ENCODE measurements around the gene KCNH2. TPM values are rescaled to one million over a fixed set of nuclear protein-coding genes. Genes with fewer than 3 reads are reported as not detected.
A peak's percentile ranks its signal among the peaks of the same experiment; 100 is the strongest.

Gene KCNH2
- total and polyA plus RNA-seq, 2 of the 13 experiments (the other 11 are each of a cell fraction or from before 2014, with no cell fraction given) = 0.09 to 0.11 TPM

DNA sequence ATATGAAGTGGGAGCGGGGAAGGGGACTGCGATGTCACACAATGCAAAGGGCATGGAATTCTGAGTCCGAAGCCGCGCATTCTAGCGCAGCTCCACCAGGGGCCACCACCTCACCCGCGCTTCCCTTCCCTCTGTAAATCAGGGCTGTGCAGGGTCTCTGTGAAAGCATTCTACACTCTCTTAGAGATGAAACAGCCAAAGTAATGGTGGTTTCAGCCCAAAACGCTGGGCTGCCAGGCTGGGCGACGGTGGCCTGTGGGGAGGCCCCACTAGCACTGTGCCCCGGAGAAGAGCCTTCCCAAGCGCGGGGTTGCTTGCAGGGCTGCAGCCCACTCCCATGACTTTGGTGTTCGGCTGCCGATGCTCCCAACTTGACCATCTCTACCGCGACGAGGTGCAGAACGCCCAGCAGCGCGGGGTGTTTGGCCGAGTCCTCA, 34.8 kb upstream of the KCNH2 start (continued):
- TF ChIP-seq, protein P1, sequence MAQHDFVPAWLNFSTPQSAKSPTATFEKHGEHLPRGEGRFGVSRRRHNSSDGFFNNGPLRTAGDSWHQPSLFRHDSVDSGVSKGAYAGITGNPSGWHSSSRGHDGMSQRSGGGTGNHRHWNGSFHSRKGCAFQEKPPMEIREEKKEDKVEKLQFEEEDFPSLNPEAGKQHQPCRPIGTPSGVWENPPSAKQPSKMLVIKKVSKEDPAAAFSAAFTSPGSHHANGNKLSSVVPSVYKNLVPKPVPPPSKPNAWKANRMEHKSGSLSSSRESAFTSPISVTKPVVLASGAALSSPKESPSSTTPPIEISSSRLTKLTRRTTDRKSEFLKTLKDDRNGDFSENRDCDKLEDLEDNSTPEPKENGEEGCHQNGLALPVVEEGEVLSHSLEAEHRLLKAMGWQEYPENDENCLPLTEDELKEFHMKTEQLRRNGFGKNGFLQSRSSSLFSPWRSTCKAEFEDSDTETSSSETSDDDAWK (CRISPR knock-in tag; IDR thresholded peaks at IDR 0.05) = no peak
- TF ChIP-seq SMC3 (IDR thresholded peaks at IDR 0.05; ENCODE audit: low read length) = peak; percentile 28; the same call in 1 of the 2 replicates
- no peak for TF ChIP-seq ZC3H13 (CRISPR knock-in tag; IDR thresholded peaks at IDR 0.05)
- peak; percentile 25 for TF ChIP-seq HNRNPLL (IDR thresholded peaks at IDR 0.05; ENCODE audit: low read depth, low read length, poor library complexity, severe bottlenecking)
- TF ChIP-seq KAT2B (IDR thresholded peaks at IDR 0.05; ENCODE audit: borderline replicate concordance, low read depth, low read length) = no peak
- no peak for TF ChIP-seq SALL2 (CRISPR knock-in tag; IDR thresholded peaks at IDR 0.05)
- peak; percentile 44; the same call in 1 of the 2 replicates for TF ChIP-seq ZBTB33 (CRISPR knock-in tag; IDR thresholded peaks at IDR 0.05)
- no peak for TF ChIP-seq ARHGAP35 (CRISPR knock-in tag; IDR thresholded peaks at IDR 0.05; ENCODE audit: borderline replicate concordance)
- no peak for TF ChIP-seq TBX2 (CRISPR knock-in tag; IDR thresholded peaks at IDR 0.05; ENCODE audit: borderline replicate concordance)
- no peak for TF ChIP-seq ZSCAN12 (CRISPR knock-in tag; IDR thresholded peaks at IDR 0.05)
- no peak for TF ChIP-seq ZNF710 (CRISPR knock-in tag; IDR thresholded peaks at IDR 0.05; ENCODE audit: borderline replicate concordance)
- no peak for TF ChIP-seq ZNF747 (CRISPR knock-in tag; IDR thresholded peaks at IDR 0.05; ENCODE audit: borderline replicate concordance)
- TF ChIP-seq SNAPC5 (CRISPR knock-in tag; IDR thresholded peaks at IDR 0.05; ENCODE audit: borderline replicate concordance) = no peak
- no peak for TF ChIP-seq ZNF614 (CRISPR knock-in tag; IDR thresholded peaks at IDR 0.05; ENCODE audit: borderline replicate concordance)
- peak; percentile 3 for TF ChIP-seq ASH2L (IDR thresholded peaks at IDR 0.05; ENCODE audit: insufficient read length, low read depth, low read length)
- no peak for TF ChIP-seq REPIN1 (CRISPR knock-in tag; IDR thresholded peaks at IDR 0.05; ENCODE audit: borderline replicate concordance, low read depth)
- no peak for TF ChIP-seq SMAD1 (CRISPR knock-in tag; IDR thresholded peaks at IDR 0.05; ENCODE audit: borderline replicate concordance, low read depth)
- TF ChIP-seq ZNF34 (CRISPR knock-in tag; IDR thresholded peaks at IDR 0.05; ENCODE audit: borderline replicate concordance) = no peak
- 0 out of 2 replicates have a peak, but pooled peaks have one; percentile 49 for TF ChIP-seq ZFP36L1 (CRISPR knock-in tag; IDR thresholded peaks at IDR 0.05)

Data from HepG2 (cell line).